A549 (cell line): ENCODE results near the gene C11orf98. TPM values are rescaled to one million over a fixed set of nuclear protein-coding genes. Genes with fewer than 3 reads are reported as not detected.

ENCODE experiments used
- ATAC-seq, 2 experiments: fragments of 200-7000 bp in 1 of 2; fragments of >200 bp in 1 of 2; cut with Nextera tagmentation in 1 of 2; cut with Tn5 transposase in 1 of 2; 3 replicates each; pipeline versions ENCODE4 v1.8.0 to v1.9.1; 2018 to 2020; ENCODE audit warnings: mild to moderate bottlenecking in 1 of 2, moderate library complexity in 1 of 2
- CTCF ChIA-PET: fragments of 300-600 bp; sonication (Branson Sonifier 250); formaldehyde crosslinking; extraction: SDS; loops from one replicate; lab custom pipeline; 2021; ENCODE audit warnings: antibody characterized with exemption, inconsistent platforms; lab: Yijun Ruan, JAX
- POLR2A ChIA-PET: fragments of 350-600 bp; formaldehyde crosslinking; extraction: SDS; loops from one replicate; lab custom pipeline; 2021; ENCODE audit warnings: antibody characterized with exemption, inconsistent platforms; lab: Yijun Ruan, JAX
- DNase-seq, 2 experiments: peaks; one replicate each; pipeline versions ENCODE4 v3.0.0 to v3.0.0-alpha.2; 2011 to 2016; ENCODE audit warnings: low read depth in 1 of 2, low spot score in 1 of 2
- FAIRE-seq: peaks from 2 replicates; lab custom pipeline; 2011; peaks lifted over from hg19 to GRCh38; lab: Jason Lieb, UNC
- H3K27ac ChIP-seq, 2 experiments: fragments of >200 bp; sonication (Bioruptor Twin); formaldehyde crosslinking; 3 replicates each; pipeline ENCODE4 v1.5.1; 2016 to 2017
- H3K4me1 ChIP-seq: fragments of >200 bp; sonication (Bioruptor Twin); formaldehyde crosslinking; 3 replicates; pipeline ENCODE4 v1.6.1; 2016
- H3K4me2 ChIP-seq: fragments of >200 bp; sonication (Bioruptor Twin); formaldehyde crosslinking; 3 replicates; pipeline ENCODE4 v1.6.1; 2016
- H3K4me3 ChIP-seq: fragments of >200 bp; sonication (Bioruptor Twin); formaldehyde crosslinking; 3 replicates; pipeline ENCODE4 v1.5.1; 2016
- H3K9me3 ChIP-seq: fragments of >200 bp; sonication (Bioruptor Twin); formaldehyde crosslinking; 3 replicates; pipeline ENCODE4 v1.6.1; 2016
- ATOH8 ChIP-seq: fragments of 250-450 bp; sonication (Bioruptor Pico); IDR thresholded peaks from 2 replicates; pipeline ENCODE4 v1.5.0; 2020; ENCODE audit warnings: low read depth, mild to moderate bottlenecking, moderate library complexity
- CBX2 ChIP-seq: fragments of 200-600 bp; sonication (generic); IDR thresholded peaks from 2 replicates; pipeline ENCODE4 v1.6.1; 2016; ENCODE audit warnings: low read depth, mild to moderate bottlenecking, borderline replicate concordance
- CEBPB ChIP-seq, 2 experiments: fragments of >200 bp in 1 of 2; sonication (Bioruptor Twin) in 1 of 2; formaldehyde crosslinking in 1 of 2; IDR thresholded peaks; 2 replicates each; pipeline ENCODE4 v1.6.1; 2012 to 2016
- CHD2 ChIP-seq: fragments of 150-350 bp; IDR thresholded peaks from 2 replicates; pipeline ENCODE4 v1.6.1; 2014; ENCODE audit warnings: low read length; ENCODE audit not compliant: partially characterized antibody
- CHD4 ChIP-seq: fragments of 200-600 bp; sonication (generic); IDR thresholded peaks from 2 replicates; pipeline ENCODE4 v1.6.1; 2016; ENCODE audit warnings: antibody characterized with exemption, mild to moderate bottlenecking, borderline replicate concordance
- EHF ChIP-seq: fragments of 250-450 bp; sonication (Bioruptor Pico); IDR thresholded peaks from 2 replicates; pipeline ENCODE4 v1.5.0; 2020; ENCODE audit warnings: mild to moderate bottlenecking
- FOSL2 ChIP-seq, 2 experiments: fragments of 450-650 bp in 1 of 2; fragments of >200 bp in 1 of 2; sonication (Bioruptor Twin) in 1 of 2; formaldehyde crosslinking; IDR thresholded peaks; 2 replicates each; pipeline versions ENCODE4 v1.5.0 to v1.6.1; 2016 to 2020; ENCODE audit warnings: mild to moderate bottlenecking in 1 of 2, moderate library complexity in 1 of 2
- FOXS1 ChIP-seq: fragments of 250-450 bp; sonication (Bioruptor Pico); IDR thresholded peaks from 2 replicates; pipeline ENCODE4 v1.5.0; 2020; ENCODE audit warnings: mild to moderate bottlenecking, moderate library complexity
- GATA3 ChIP-seq: IDR thresholded peaks from 2 replicates; pipeline ENCODE4 v1.6.1; 2012; ENCODE audit warnings: borderline replicate concordance
- HEYL ChIP-seq: fragments of 250-450 bp; sonication (Bioruptor Pico); IDR thresholded peaks from 2 replicates; pipeline ENCODE4 v1.8.0; 2021; ENCODE audit warnings: mild to moderate bottlenecking, moderate library complexity
- HOXB13 ChIP-seq: fragments of 250-450 bp; sonication (Bioruptor Pico); IDR thresholded peaks from 2 replicates; pipeline ENCODE4 v1.5.0; 2020; ENCODE audit warnings: low read depth, mild to moderate bottlenecking, moderate library complexity
- HOXB5 ChIP-seq: fragments of 250-450 bp; sonication (Bioruptor Pico); IDR thresholded peaks from 2 replicates; pipeline ENCODE4 v1.5.0; 2020; ENCODE audit warnings: mild to moderate bottlenecking, moderate library complexity
- JUN ChIP-seq, 2 experiments: fragments of >200 bp; sonication (Bioruptor Twin); formaldehyde crosslinking; IDR thresholded peaks; 2 replicates in 1 of 2; 3 replicates in 1 of 2; pipeline ENCODE4 v1.6.1; 2016 to 2017
- JUNB ChIP-seq: fragments of >200 bp; sonication (Bioruptor Twin); formaldehyde crosslinking; IDR thresholded peaks from 2 replicates; pipeline ENCODE4 v1.6.1; 2016
- MYC ChIP-seq: IDR thresholded peaks from 2 replicates; pipeline ENCODE4 v1.6.1; 2012; ENCODE audit warnings: mild to moderate bottlenecking, inconsistent platforms, low read length, improper control_type of control experiment, borderline replicate concordance
- NFE2L2 ChIP-seq: fragments of 150-350 bp; conservative IDR thresholded peaks from 2 replicates; pipeline ENCODE4 v1.6.1; 2014; ENCODE audit warnings: low read length
- NPAS2 ChIP-seq: fragments of 250-450 bp; sonication (Bioruptor Pico); IDR thresholded peaks from 2 replicates; pipeline ENCODE4 v1.8.0; 2022; ENCODE audit warnings: mild to moderate bottlenecking, moderate library complexity, borderline replicate concordance
- NR3C1 ChIP-seq: fragments of >200 bp; sonication (Bioruptor Twin); formaldehyde crosslinking; IDR thresholded peaks from 3 replicates; pipeline ENCODE4 v1.6.1; 2017
- PHF8 ChIP-seq: fragments of 200-600 bp; sonication (generic); IDR thresholded peaks from 2 replicates; pipeline ENCODE4 v1.6.1; 2016; ENCODE audit warnings: low read depth, mild to moderate bottlenecking, antibody characterized with exemption, moderate library complexity, borderline replicate concordance
- RAD21 ChIP-seq, 2 experiments: fragments of >200 bp in 1 of 2; sonication (Bioruptor Twin) in 1 of 2; formaldehyde crosslinking in 1 of 2; IDR thresholded peaks in 1 of 2; conservative IDR thresholded peaks in 1 of 2; 2 replicates in 1 of 2; 3 replicates in 1 of 2; pipeline ENCODE4 v1.6.1; 2012 to 2018; ENCODE audit warnings: inconsistent platforms in 1 of 2
- RCOR1 ChIP-seq: fragments of 150-350 bp; IDR thresholded peaks from 2 replicates; pipeline ENCODE4 v1.6.1; 2014; ENCODE audit warnings: antibody characterized with exemption, low read length, low read depth
- SMC3 ChIP-seq: fragments of >200 bp; sonication (Bioruptor Twin); formaldehyde crosslinking; IDR thresholded peaks from 3 replicates; pipeline ENCODE4 v1.6.1; 2018; ENCODE audit warnings: inconsistent platforms
- ZFP36 ChIP-seq: fragments of 450-650 bp; IDR thresholded peaks from 2 replicates; pipeline ENCODE4 v1.6.1; 2014; ENCODE audit warnings: borderline replicate concordance; ENCODE audit not compliant: partially characterized antibody
- WGBS: methylation state at CpG from one replicate; pipeline ENCODE4 v1.1.6; 2017; ENCODE audit errors: missing lambda C conversion rate; 5-methylcytosine and 5-hydroxymethylcytosine counted together
- polyA plus RNA-seq, 4 experiments: library from polyadenylated mRNA; depleted of rRNA in 3 of 4; stranded (reverse); fragments of >200 nt; fragmentation: RNase III in 1 of 4; extraction: RNeasy Plus Mini Kit Qiagen cat#74134 plus additional on column Dnase treatment in 1 of 4; gene quantifications; 2 replicates in 3 of 4; 3 replicates in 1 of 4; pipeline ENCODE4 v1.2.3, GENCODE V29; 2011 to 2017
- TF ChIP-seq, protein P1 (sequence below): fragments of >200 bp; sonication (Bioruptor Twin); formaldehyde crosslinking; IDR thresholded peaks from 3 replicates; pipeline ENCODE4 v1.5.1; 2016
- TF ChIP-seq, protein P2 (sequence below): IDR thresholded peaks from 2 replicates; pipeline ENCODE4 v1.6.1; 2012

Gene C11orf98
- polyA plus RNA-seq, 2 of the 4 experiments (the other 2 are of a cell fraction) = 91.7 to 140 TPM

- ChIA-PET POLR2A (interaction anchor here (1.3 to 2.7 kb wide), 2 partner anchors 76 to 87 kb away, joined by 4 to 10 read pairs; partner anchors contain the start of genes TUT1 and ZBTB3), CTCF (interaction anchor here (2.3 to 7.2 kb wide), 2 partner anchors 14 to 22 kb away, joined by 5 to 126 read pairs; partner anchors contain the start of gene LRRN4CL)
- ATAC-seq (peak; percentile 20 to 27; a peak in 2 of 6 replicates), DNase-seq (no peak), FAIRE-seq (no peak)
- 9% methylated on average over 9 of the region's 16 CpGs for WGBS
- H3K27ac ChIP-seq = peak overlapping the region; percentile 87 to 92
- H3K4me2 ChIP-seq = peak overlapping the region; percentile 90
- peaks cover 24% of the 10 kb centered on the region for H3K4me1 ChIP-seq
- H3K9me3 ChIP-seq = no peaks in the 10 kb centered on the region
- TF ChIP-seq, protein P1, sequence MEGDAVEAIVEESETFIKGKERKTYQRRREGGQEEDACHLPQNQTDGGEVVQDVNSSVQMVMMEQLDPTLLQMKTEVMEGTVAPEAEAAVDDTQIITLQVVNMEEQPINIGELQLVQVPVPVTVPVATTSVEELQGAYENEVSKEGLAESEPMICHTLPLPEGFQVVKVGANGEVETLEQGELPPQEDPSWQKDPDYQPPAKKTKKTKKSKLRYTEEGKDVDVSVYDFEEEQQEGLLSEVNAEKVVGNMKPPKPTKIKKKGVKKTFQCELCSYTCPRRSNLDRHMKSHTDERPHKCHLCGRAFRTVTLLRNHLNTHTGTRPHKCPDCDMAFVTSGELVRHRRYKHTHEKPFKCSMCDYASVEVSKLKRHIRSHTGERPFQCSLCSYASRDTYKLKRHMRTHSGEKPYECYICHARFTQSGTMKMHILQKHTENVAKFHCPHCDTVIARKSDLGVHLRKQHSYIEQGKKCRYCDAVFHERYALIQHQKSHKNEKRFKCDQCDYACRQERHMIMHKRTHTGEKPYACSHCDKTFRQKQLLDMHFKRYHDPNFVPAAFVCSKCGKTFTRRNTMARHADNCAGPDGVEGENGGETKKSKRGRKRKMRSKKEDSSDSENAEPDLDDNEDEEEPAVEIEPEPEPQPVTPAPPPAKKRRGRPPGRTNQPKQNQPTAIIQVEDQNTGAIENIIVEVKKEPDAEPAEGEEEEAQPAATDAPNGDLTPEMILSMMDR = no peak
- no peak for TF ChIP-seq ZFP36
- TF ChIP-seq NPAS2 (CRISPR knock-in tag) = no peak
- TF ChIP-seq PHF8 = no peak
- no peak for TF ChIP-seq JUNB
- no peak for TF ChIP-seq CHD4
- TF ChIP-seq NR3C1 = no peak
- no peak for TF ChIP-seq RCOR1
- TF ChIP-seq CBX2 = no peak
- TF ChIP-seq, protein P2, sequence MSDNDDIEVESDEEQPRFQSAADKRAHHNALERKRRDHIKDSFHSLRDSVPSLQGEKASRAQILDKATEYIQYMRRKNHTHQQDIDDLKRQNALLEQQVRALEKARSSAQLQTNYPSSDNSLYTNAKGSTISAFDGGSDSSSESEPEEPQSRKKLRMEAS = no peak
- no peak for TF ChIP-seq RAD21 (conservative IDR thresholded peaks at IDR 0.05 in 1 of 2, IDR thresholded peaks at IDR 0.05 in 1 of 2)
- TF ChIP-seq FOXS1 (CRISPR knock-in tag) = no peak
- TF ChIP-seq JUN (IDR thresholded peaks at IDR 0.05) = no peak
- TF ChIP-seq ATOH8 (CRISPR knock-in tag) = no peak
- TF ChIP-seq HOXB13 (CRISPR knock-in tag) = no peak
- no peak for TF ChIP-seq MYC
- H3K4me3 ChIP-seq = peak overlapping the region; percentile 67
Observed at GRCh38 chr11:62678433-62678769, 13.4 kb upstream of the C11orf98 start.

- H3K9me3 ChIP-seq = no peaks in the 10 kb centered on the region
- FAIRE-seq (no peak), ATAC-seq (no peak), DNase-seq (no peak)
- peak overlapping the region; percentile 90 for H3K4me2 ChIP-seq
- H3K4me1 ChIP-seq = peaks cover 28% of the 10 kb centered on the region
- H3K4me3 ChIP-seq = peak overlapping the region; percentile 67
- POLR2A ChIA-PET = interaction anchor here (1.2 to 1.8 kb wide), 2 partner anchors 49 to 109 kb away, joined by 3 to 6 read pairs; partner anchors contain the start of gene HNRNPUL2
- CTCF ChIA-PET = interaction anchor here (1.2 to 9.0 kb wide), 4 partner anchors 15 to 66 kb away, joined by 4 to 72 read pairs (median 5); partner anchors contain the start of genes EML3 and LRRN4CL
- TF ChIP-seq SMC3 = no peak
- 75% methylated on average over 15 of the region's 15 CpGs for WGBS
- peak overlapping the region in 1 of 2 experiments; percentile 92; a peak in 2 of 6 replicates for H3K27ac ChIP-seq
Observed at GRCh38 chr11:62677714-62678113, 12.7 kb upstream of the C11orf98 start.

DNA sequence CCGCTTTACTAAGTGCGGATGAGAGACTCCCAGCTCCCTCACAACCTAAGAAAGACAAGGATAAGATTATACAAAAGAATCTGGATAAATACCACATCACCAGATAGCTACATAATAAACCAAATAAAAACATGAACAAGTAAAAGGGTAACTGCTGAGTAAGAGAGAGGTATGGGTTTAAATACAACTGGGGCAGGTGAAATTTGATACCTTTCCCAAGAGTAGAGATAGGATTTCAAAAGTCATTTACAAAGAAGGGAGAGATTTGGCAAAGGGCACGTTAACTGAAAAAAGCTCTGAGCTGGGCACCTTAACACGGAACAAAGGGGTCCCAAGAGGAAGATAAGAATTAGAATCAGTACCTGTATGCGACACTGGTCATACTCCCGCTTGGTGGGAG lies 12.1 kb upstream of the C11orf98 start:
- H3K4me1 ChIP-seq = peaks cover 30% of the 10 kb centered on the region

More for the DNA sequence above, 12.1 kb upstream of the C11orf98 start:
- ChIA-PET POLR2A (interaction anchor here (0.6 to 1.8 kb wide), 5 partner anchors 10 to 109 kb away, joined by 3 to 11 read pairs (median 6); partner anchors contain the start of genes C11orf98, CSKMT, HNRNPUL2 and INTS5), CTCF (interaction anchor here (1.1 to 9.0 kb wide), 4 partner anchors 10 to 65 kb away, joined by 3 to 72 read pairs (median 4); partner anchors contain the start of genes EML3 and LRRN4CL)
- H3K27ac ChIP-seq = no peak overlapping the region
- FAIRE-seq = no peak
- H3K9me3 ChIP-seq = no peaks in the 10 kb centered on the region
- TF ChIP-seq NR3C1 (no peak), HOXB5 (no peak), FOSL2 (IDR thresholded peaks at IDR 0.05) (no peak), FOSL2 (CRISPR knock-in tag; IDR thresholded peaks at IDR 0.05) (no peak), NFE2L2 (no peak), HEYL (CRISPR knock-in tag) (no peak), CEBPB (IDR thresholded peaks at IDR 0.05) (no peak), EHF (CRISPR knock-in tag) (no peak), ZFP36 (no peak), GATA3 (no peak), JUNB (no peak), CHD2 (no peak)
- TF ChIP-seq, protein P2 = no peak
- 0 out of 3 replicates have a peak overlapping the region, but pooled peaks have one; percentile 90 for H3K4me2 ChIP-seq
- ATAC-seq = no peak
- DNase-seq = no peak
- no peak overlapping the region for H3K4me3 ChIP-seq
- 89% methylated on average over 6 of the region's 6 CpGs for whole genome bisulfite sequencing
